ACC112 (cell line): ENCODE results near the gene ZCCHC13.
"Not testable (repeated sequence)": the region's sequence is repeated elsewhere in the genome, so short reads cannot be mapped to it uniquely, and the experiment has no call there.

ENCODE experiments used
- H2AFZ ChIP-seq: fragments of 200-600 bp; sonication (generic); one replicate; pipeline ENCODE4 v1.6.0; 2017; ENCODE audit warnings: antibody characterized with exemption, low read length; ENCODE audit not compliant: unreplicated experiment
- H3K27ac ChIP-seq: fragments of 200-600 bp; sonication (generic); 2 replicates; pipeline ENCODE4 v1.5.1; 2014; ENCODE audit warnings: low read depth, mild to moderate bottlenecking, antibody characterized with exemption, low read length, moderate library complexity
- H3K27me3 ChIP-seq: fragments of 200-600 bp; sonication (generic); 2 replicates; pipeline ENCODE4 v1.6.1; 2014; ENCODE audit warnings: mild to moderate bottlenecking, antibody characterized with exemption, low read length, moderate library complexity, mixed read lengths; ENCODE audit not compliant: insufficient read depth
- H3K36me3 ChIP-seq: fragments of 200-600 bp; sonication (generic); 2 replicates; pipeline ENCODE4 v1.6.1; 2016; ENCODE audit warnings: mild to moderate bottlenecking, antibody characterized with exemption, low read length, moderate library complexity, mixed read lengths; ENCODE audit not compliant: insufficient read depth
- H3K4me1 ChIP-seq: fragments of 200-600 bp; sonication (generic); one replicate; pipeline ENCODE4 v1.6.1; 2016; ENCODE audit warnings: low read length, mixed read lengths; ENCODE audit not compliant: insufficient read depth, unreplicated experiment, control insufficient read depth
- H3K4me3 ChIP-seq: fragments of 200-600 bp; sonication (generic); 2 replicates; pipeline ENCODE4 v1.5.1; 2014; ENCODE audit warnings: mild to moderate bottlenecking, low read depth, low read length
- H3K79me2 ChIP-seq: fragments of 200-600 bp; sonication (generic); one replicate; pipeline ENCODE4 v1.6.0; 2016; ENCODE audit warnings: low read length; ENCODE audit not compliant: control insufficient read depth, unreplicated experiment, insufficient read depth

Gene ZCCHC13

DNA sequence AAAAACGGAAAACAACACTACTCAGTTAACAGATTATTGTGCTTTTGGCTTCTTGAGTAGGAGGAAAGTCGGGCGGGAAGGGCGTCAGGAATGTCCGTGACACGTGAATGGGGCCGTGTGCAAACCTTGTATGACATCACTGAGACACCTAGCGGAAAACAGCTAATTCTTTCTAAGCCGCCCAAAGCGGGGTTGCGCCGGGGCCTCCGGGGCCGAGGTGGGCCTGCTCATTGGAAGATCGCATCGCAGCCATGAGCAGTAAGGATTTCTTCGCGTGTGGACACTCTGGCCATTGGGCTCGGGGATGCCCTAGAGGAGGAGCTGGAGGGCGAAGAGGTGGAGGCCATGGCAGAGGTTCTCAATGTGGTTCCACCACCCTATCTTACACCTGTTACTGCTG is at the start of gene ZCCHC13:
ZCCHC13 (plus strand) TSS at position 165 of the 400 bp plus-strand sequence; CDS start at position 252, 87 bp downstream.
- Histone ChIP-seq H3K27ac (no peak within 1 kb of the TSS), H2AFZ (no peak within 1 kb of the TSS), H3K36me3 (no peaks in the 10 kb centered on the region), H3K4me1 (no peaks in the 10 kb centered on the region), H3K79me2 (no peaks in the 10 kb centered on the region), H3K27me3 (no peaks in the 10 kb centered on the region), H3K4me3 (no peak within 1 kb of the TSS)

DNA sequence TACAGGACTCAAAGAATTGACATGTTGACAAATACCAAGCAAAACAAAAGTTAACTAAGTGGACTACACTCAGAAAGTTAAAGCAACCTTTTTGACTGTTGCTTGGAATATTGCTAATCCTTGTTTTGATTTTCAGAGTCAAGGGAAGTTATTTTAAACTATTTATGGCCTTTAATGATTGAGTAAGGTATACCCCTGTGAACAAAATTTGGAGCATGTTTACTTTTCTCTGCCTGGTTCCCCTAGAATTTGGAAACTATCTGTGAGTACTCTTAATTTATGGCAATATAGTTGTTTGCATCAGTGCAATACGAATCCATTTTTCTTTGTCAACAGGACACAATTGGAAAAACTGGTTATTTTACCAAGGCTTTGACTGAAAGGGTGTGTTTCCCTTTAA is 45.9 kb upstream of the ZCCHC13 start:
- H3K4me3 ChIP-seq, H3K27me3 ChIP-seq, H3K4me1 ChIP-seq, H3K36me3 ChIP-seq, H3K79me2 ChIP-seq, H3K27ac ChIP-seq, H2AFZ ChIP-seq: not testable (repeated sequence)

DNA sequence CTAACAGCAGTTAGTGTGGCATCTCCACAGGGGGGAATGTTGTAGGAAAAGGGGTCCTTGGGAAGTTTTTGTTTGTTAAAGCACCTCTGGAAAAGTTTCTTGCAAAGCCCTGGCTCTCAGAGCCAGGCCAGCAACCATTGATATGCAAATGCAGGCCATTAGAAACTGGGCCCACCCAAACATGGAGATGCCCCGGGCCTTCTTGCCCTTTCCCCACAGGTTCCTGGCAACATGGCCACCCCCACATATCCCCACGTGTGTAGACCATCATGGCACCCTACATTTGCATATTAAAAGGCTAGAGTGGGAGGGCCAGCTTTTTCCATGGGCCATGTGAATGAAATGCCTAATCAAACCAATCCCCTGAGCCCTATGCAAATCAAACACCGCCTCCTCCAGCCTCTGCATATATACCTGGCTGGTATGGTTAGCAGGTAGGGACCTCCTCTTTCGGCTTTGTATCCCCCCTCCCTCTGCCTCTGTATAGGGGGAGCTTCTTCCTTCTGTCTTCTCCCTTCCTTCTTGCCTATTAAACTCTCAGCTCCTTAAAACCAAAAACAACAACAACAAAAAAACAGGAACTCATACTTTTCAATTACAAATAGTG is 44.0 kb upstream of the ZCCHC13 start:
- Histone ChIP-seq H2AFZ (no peak overlapping the region), H3K27ac (no peak overlapping the region), H3K36me3 (peaks cover 3% of the 10 kb centered on the region), H3K4me3 (no peak overlapping the region), H3K79me2 (no peaks in the 10 kb centered on the region), H3K27me3 (no peaks in the 10 kb centered on the region), H3K4me1 (no peaks in the 10 kb centered on the region)

DNA sequence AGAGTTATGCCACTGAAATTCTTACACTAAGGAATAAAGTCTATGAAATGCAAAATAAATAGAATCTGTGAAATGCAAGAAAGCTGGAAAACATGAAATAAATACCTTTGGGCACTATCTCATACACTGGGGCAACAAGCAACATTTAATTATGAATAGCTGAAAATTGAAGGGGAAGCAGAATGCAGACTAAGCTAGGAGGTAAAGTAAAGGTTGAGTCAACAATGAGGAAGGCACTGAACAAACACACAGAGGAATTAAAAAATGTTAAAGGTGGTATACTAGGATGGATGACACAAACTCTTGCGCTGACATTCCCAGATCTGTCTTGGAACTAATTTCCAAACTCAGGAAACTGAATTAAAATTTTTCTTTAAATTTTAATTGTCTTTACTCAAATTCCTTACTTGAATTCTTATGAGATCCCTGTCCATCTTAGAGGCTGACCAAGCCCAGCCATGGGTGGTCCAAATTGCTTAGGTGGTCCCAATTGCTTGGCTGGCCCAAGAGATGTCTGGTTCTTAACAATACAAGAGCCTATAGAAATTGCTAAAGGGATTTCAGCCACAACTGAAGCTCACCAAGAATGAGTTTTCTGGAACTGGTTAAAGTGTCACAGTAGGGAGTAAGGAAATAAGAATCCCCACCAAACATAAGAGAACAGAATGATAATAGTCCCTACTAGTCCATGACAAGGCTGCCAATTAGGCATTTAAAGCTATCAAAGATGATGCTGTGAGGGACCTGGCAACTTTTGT is 41.3 kb upstream of the ZCCHC13 start:
- no peaks in the 10 kb centered on the region; the same call in 1 of the 2 replicates for H3K36me3 ChIP-seq
- no peaks in the 10 kb centered on the region for H3K79me2 ChIP-seq
- H3K27me3 ChIP-seq, result no peaks in the 10 kb centered on the region
- H3K4me3 ChIP-seq, result no peak overlapping the region
- H3K27ac ChIP-seq, result no peak overlapping the region
- no peaks in the 10 kb centered on the region for H3K4me1 ChIP-seq
- H2AFZ ChIP-seq, result no peak overlapping the region

GRCh38 chrX:74270393-74270792 is 33.6 kb upstream of the ZCCHC13 start:
- H3K4me3 ChIP-seq, result no peak overlapping the region
- H3K79me2 ChIP-seq, result peaks cover 4% of the 10 kb centered on the region
- no peaks in the 10 kb centered on the region for H3K4me1 ChIP-seq
- H2AFZ ChIP-seq, result no peak overlapping the region
- H3K27ac ChIP-seq, result no peak overlapping the region
- H3K36me3 ChIP-seq, result 0 out of 2 replicates have a peak, but pooled peaks cover 4% of the 10 kb centered on the region
- no peaks in the 10 kb centered on the region for H3K27me3 ChIP-seq

- Histone ChIP-seq H3K36me3 (0 out of 2 replicates have a peak, but pooled peaks cover 4% of the 10 kb centered on the region), H3K27me3 (no peaks in the 10 kb centered on the region), H3K4me3 (no peak overlapping the region), H2AFZ (no peak overlapping the region), H3K4me1 (no peaks in the 10 kb centered on the region), H3K27ac (no peak overlapping the region), H3K79me2 (peaks cover 4% of the 10 kb centered on the region)
Measured at GRCh38 chrX:74272230-74272629, 31.8 kb upstream of the ZCCHC13 start.

- no peak overlapping the region for H3K4me3 ChIP-seq
- H3K27ac ChIP-seq, result no peak overlapping the region
- no peaks in the 10 kb centered on the region for H3K79me2 ChIP-seq
- H2AFZ ChIP-seq, result no peak overlapping the region
- H3K36me3 ChIP-seq, result peaks cover 8% of the 10 kb centered on the region; the same call in 1 of the 2 replicates
- no peaks in the 10 kb centered on the region for H3K27me3 ChIP-seq
- H3K4me1 ChIP-seq, result no peaks in the 10 kb centered on the region
Measured at GRCh38 chrX:74274516-74274915, 29.5 kb upstream of the ZCCHC13 start.

DNA sequence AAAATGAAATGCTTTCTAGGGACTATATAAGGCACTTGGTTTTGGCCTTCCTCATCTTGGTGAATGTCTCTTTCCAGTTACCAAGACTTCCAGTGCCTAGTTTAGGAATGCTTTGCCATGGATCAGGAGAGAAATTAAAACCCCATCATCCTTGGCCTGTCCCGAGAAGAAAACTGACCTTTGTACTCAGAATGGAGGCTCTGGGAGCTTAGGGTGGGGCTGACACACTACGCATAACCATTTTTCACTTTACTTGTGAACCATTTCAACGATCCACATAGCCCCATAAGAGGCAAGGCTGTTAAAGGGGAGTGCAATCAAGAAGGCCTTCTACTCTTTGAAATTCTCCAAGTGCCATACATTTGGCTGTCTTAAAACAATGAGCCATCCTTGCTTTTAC is 26.7 kb upstream of the ZCCHC13 start:
- Histone ChIP-seq H3K4me3 (no peak overlapping the region), H3K36me3 (peaks cover 15% of the 10 kb centered on the region), H3K79me2 (peaks cover 6% of the 10 kb centered on the region)

GRCh38 chrX:74277846-74278245 is 26.1 kb upstream of the ZCCHC13 start:
- no peak overlapping the region for H2AFZ ChIP-seq
- no peak overlapping the region for H3K27ac ChIP-seq
- H3K36me3 ChIP-seq, result peaks cover 15% of the 10 kb centered on the region
- no peaks in the 10 kb centered on the region for H3K4me1 ChIP-seq
- H3K79me2 ChIP-seq, result peaks cover 10% of the 10 kb centered on the region
- no peak overlapping the region for H3K4me3 ChIP-seq
- no peaks in the 10 kb centered on the region for H3K27me3 ChIP-seq

More for the DNA sequence above, 26.7 kb upstream of the ZCCHC13 start:
- H2AFZ ChIP-seq, result no peak overlapping the region
- no peaks in the 10 kb centered on the region for H3K27me3 ChIP-seq
- H3K27ac ChIP-seq, result no peak overlapping the region
- no peaks in the 10 kb centered on the region for H3K4me1 ChIP-seq

- no peak overlapping the region for H3K27ac ChIP-seq
- no peak overlapping the region for H3K4me3 ChIP-seq
- peaks cover 36% of the 10 kb centered on the region for H3K79me2 ChIP-seq
- H3K36me3 ChIP-seq, result peaks cover 18% of the 10 kb centered on the region
- H3K27me3 ChIP-seq, result no peaks in the 10 kb centered on the region
- no peaks in the 10 kb centered on the region for H3K4me1 ChIP-seq
- no peak overlapping the region for H2AFZ ChIP-seq
Measured at GRCh38 chrX:74280759-74281158, 23.2 kb upstream of the ZCCHC13 start.

GRCh38 chrX:74284391-74284952 is 19.5 kb upstream of the ZCCHC13 start:
- no peak overlapping the region for H2AFZ ChIP-seq
- no peak overlapping the region for H3K4me3 ChIP-seq
- H3K4me1 ChIP-seq, result no peaks in the 10 kb centered on the region
- H3K27me3 ChIP-seq, result no peaks in the 10 kb centered on the region
- peaks cover 71% of the 10 kb centered on the region for H3K79me2 ChIP-seq
- H3K27ac ChIP-seq, result no peak overlapping the region
- peaks cover 42% of the 10 kb centered on the region for H3K36me3 ChIP-seq
